Smooth muscle cell (in vitro differentiated cells): ENCODE data around the gene ELAVL2. TPM values are rescaled to one million over a fixed set of nuclear protein-coding genes. Genes with fewer than 3 reads are reported as not detected.

Source experiments
- DNase-seq: peaks from one replicate; lab custom pipeline; 2025; ENCODE audit not compliant: unreplicated experiment; lab: John Stamatoyannopoulos, UW
- H2AFZ ChIP-seq: fragments of 200-600 bp; sonication (generic); 2 replicates; pipeline ENCODE4 v1.6.0; 2016; ENCODE audit warnings: antibody characterized with exemption, low read depth, mild to moderate bottlenecking
- H3F3A ChIP-seq: fragments of 200-600 bp; sonication (generic); 2 replicates; pipeline ENCODE4 v1.6.0; 2017; ENCODE audit warnings: antibody characterized with exemption, low read depth
- H3K27ac ChIP-seq: fragments of 200-600 bp; sonication (generic); 2 replicates; pipeline ENCODE4 v1.5.1; 2016; ENCODE audit warnings: low read depth, mild to moderate bottlenecking
- H3K27me3 ChIP-seq: fragments of 200-600 bp; sonication (generic); 2 replicates; pipeline ENCODE4 v1.6.1; 2016; ENCODE audit warnings: low read depth, mild to moderate bottlenecking
- H3K36me3 ChIP-seq: fragments of 200-600 bp; sonication (generic); 2 replicates; pipeline ENCODE4 v1.5.1; 2016; ENCODE audit warnings: low read depth
- H3K4me1 ChIP-seq: fragments of 200-600 bp; sonication (generic); 2 replicates; pipeline ENCODE4 v1.5.1; 2016; ENCODE audit warnings: low read depth
- H3K4me2 ChIP-seq: fragments of 200-600 bp; sonication (generic); 2 replicates; pipeline ENCODE4 v1.6.0; 2016; ENCODE audit warnings: mild to moderate bottlenecking
- H3K4me3 ChIP-seq: fragments of 200-600 bp; sonication (generic); 2 replicates; pipeline ENCODE4 v1.5.1; 2016; ENCODE audit warnings: mild to moderate bottlenecking
- H3K79me2 ChIP-seq: fragments of 200-600 bp; sonication (generic); 2 replicates; pipeline ENCODE4 v1.6.0; 2016; ENCODE audit warnings: low read depth, mild to moderate bottlenecking
- H3K9ac ChIP-seq: fragments of 200-600 bp; sonication (generic); 2 replicates; pipeline ENCODE4 v1.6.0; 2016; ENCODE audit warnings: low read depth
- H3K9me3 ChIP-seq: fragments of 200-600 bp; sonication (generic); replicated peaks from 2 replicates; pipeline ENCODE4 v1.5.1; 2016; ENCODE audit warnings: low read depth
- H4K20me1 ChIP-seq: fragments of 200-600 bp; sonication (generic); 2 replicates; pipeline ENCODE4 v1.6.0; 2016; ENCODE audit warnings: low read depth
- WGBS: methylation state at CpG from one replicate; pipeline ENCODE4 v1.1.7; 2016; ENCODE audit warnings: low lambda C conversion rate; 5-methylcytosine and 5-hydroxymethylcytosine counted together
- polyA plus RNA-seq: library from polyadenylated mRNA; unstranded; fragments of >200 nt; fragmentation: Nextera tagmentation; extraction: Ambion mirVana; gene quantifications from 2 replicates; pipeline ENCODE4 v1.2.1, GENCODE V29; 2016
- total RNA-seq: library from RNA; depleted of rRNA; stranded (reverse); fragments of >200 nt; gene quantifications from 2 replicates; pipeline ENCODE4 v1.2.3, GENCODE V29; 2014
- TF ChIP-seq, protein P1 (sequence below): fragments of 200-600 bp; sonication (generic); IDR thresholded peaks from 2 replicates; pipeline ENCODE4 v1.5.1; 2017; ENCODE audit warnings: borderline replicate concordance, mild to moderate bottlenecking, antibody characterized with exemption; ENCODE audit not compliant: insufficient read depth, poor library complexity, severe bottlenecking

Gene ELAVL2
- total and polyA plus RNA-seq, 2 experiments from 2014 or later, result 5.6 TPM; not detected in 1

DNA sequence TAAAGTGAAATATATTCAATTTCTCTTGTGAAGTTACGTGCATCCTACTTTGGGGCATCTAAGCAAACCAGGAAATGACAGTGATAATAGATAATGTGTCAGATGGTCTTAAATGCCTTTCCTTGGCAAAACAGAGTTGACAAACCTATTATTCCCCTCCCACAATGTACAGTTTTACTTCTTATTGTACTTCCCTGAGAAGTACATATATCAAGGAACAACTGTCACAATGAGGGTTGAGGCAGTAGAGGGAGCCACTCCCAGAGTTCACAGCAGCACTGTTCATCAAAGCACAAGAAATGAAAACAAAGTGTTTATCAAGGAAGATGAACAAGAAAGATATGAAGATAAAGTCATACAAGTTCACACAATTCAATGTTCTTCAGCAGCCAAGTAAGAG, 41.1 kb downstream of the ELAVL2 start:
- H3K79me2 ChIP-seq, result no peaks in the 10 kb centered on the region

GRCh38 chr9:23783509-23783908, 42.5 kb downstream of the ELAVL2 start:
- Histone ChIP-seq H3K4me1 (peaks cover 15% of the 10 kb centered on the region), H4K20me1 (no peaks in the 10 kb centered on the region), H3K9ac (no peak overlapping the region), H3K4me3 (no peak overlapping the region), H3K4me2 (no peak overlapping the region), H3K79me2 (no peaks in the 10 kb centered on the region), H3K9me3 (no peaks in the 10 kb centered on the region), H2AFZ (no peak overlapping the region), H3F3A (no peaks in the 10 kb centered on the region), H3K27ac (no peak overlapping the region), H3K36me3 (no peaks in the 10 kb centered on the region), H3K27me3 (no peaks in the 10 kb centered on the region)
- WGBS, result 24% methylated on average over 1 of the region's 1 CpG
- TF ChIP-seq, protein P1, sequence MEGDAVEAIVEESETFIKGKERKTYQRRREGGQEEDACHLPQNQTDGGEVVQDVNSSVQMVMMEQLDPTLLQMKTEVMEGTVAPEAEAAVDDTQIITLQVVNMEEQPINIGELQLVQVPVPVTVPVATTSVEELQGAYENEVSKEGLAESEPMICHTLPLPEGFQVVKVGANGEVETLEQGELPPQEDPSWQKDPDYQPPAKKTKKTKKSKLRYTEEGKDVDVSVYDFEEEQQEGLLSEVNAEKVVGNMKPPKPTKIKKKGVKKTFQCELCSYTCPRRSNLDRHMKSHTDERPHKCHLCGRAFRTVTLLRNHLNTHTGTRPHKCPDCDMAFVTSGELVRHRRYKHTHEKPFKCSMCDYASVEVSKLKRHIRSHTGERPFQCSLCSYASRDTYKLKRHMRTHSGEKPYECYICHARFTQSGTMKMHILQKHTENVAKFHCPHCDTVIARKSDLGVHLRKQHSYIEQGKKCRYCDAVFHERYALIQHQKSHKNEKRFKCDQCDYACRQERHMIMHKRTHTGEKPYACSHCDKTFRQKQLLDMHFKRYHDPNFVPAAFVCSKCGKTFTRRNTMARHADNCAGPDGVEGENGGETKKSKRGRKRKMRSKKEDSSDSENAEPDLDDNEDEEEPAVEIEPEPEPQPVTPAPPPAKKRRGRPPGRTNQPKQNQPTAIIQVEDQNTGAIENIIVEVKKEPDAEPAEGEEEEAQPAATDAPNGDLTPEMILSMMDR, result no peak
- no peak for DNase-seq

More for the DNA sequence above, 41.1 kb downstream of the ELAVL2 start:
- WGBS, result 96% methylated on average over 1 of the region's 1 CpG
- no peak overlapping the region for H3K4me2 ChIP-seq
- H3K36me3 ChIP-seq, result no peaks in the 10 kb centered on the region
- TF ChIP-seq, protein P1, result no peak
- no peak overlapping the region for H3K27ac ChIP-seq
- no peaks in the 10 kb centered on the region for H3F3A ChIP-seq
- H3K4me3 ChIP-seq, result no peak overlapping the region
- no peaks in the 10 kb centered on the region for H3K27me3 ChIP-seq
- H3K4me1 ChIP-seq, result peaks cover under 1% of the 10 kb centered on the region
- no peak for DNase-seq
- no peaks in the 10 kb centered on the region for H4K20me1 ChIP-seq
- H2AFZ ChIP-seq, result no peak overlapping the region
- no peak overlapping the region for H3K9ac ChIP-seq
- H3K9me3 ChIP-seq, result no peaks in the 10 kb centered on the region

- H3K9ac ChIP-seq, result no peak overlapping the region
- H3K9me3 ChIP-seq, result no peaks in the 10 kb centered on the region
- H2AFZ ChIP-seq, result peak overlapping the region; percentile 42
- no peaks in the 10 kb centered on the region for H3K79me2 ChIP-seq
- H4K20me1 ChIP-seq, result no peaks in the 10 kb centered on the region
- H3K36me3 ChIP-seq, result no peaks in the 10 kb centered on the region
- 17% methylated on average over 2 of the region's 2 CpGs for WGBS
- peaks cover 3% of the 10 kb centered on the region for H3F3A ChIP-seq
- no peak overlapping the region for H3K4me3 ChIP-seq
- peak overlapping the region; percentile 23 for H3K4me2 ChIP-seq
- no peak overlapping the region for H3K27ac ChIP-seq
- peaks cover 32% of the 10 kb centered on the region for H3K4me1 ChIP-seq
- DNase-seq, result no peak
- no peaks in the 10 kb centered on the region for H3K27me3 ChIP-seq
- TF ChIP-seq, protein P1, result no peak
Observed at GRCh38 chr9:23779220-23779619, 46.8 kb downstream of the ELAVL2 start.

DNA sequence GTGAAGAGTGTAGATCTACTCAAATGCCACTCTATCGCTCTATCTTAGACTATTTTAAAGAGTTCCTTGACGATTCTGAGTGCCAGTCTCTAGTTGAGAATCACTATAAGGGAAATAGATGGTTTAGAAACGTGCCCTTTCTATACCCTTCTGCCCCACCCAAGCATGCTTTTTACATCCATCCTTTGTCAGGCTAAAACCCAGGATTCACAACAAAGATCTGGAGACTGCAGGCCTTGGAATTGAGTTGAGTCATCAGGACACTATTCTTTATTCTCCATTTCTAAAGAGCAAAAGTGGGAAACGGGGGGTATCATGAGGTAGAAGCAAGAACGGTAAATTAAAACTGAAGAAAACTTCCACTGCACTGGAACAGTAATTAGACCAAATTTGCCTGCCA, 48.7 kb downstream of the ELAVL2 start:
- peaks cover 3% of the 10 kb centered on the region for H3F3A ChIP-seq
- H3K4me2 ChIP-seq, result no peak overlapping the region
- no peak overlapping the region for H3K9ac ChIP-seq
- no peaks in the 10 kb centered on the region for H3K36me3 ChIP-seq
- WGBS, result 58% methylated on average over 5 of the region's 5 CpGs
- no peak overlapping the region for H3K4me3 ChIP-seq
- no peaks in the 10 kb centered on the region for H3K79me2 ChIP-seq
- H3K27me3 ChIP-seq, result no peaks in the 10 kb centered on the region
- no peak overlapping the region for H3K27ac ChIP-seq
- TF ChIP-seq, protein P1, result no peak
- peaks cover 35% of the 10 kb centered on the region for H3K4me1 ChIP-seq
- no peak overlapping the region for H2AFZ ChIP-seq
- DNase-seq, result no peak
- H4K20me1 ChIP-seq, result no peaks in the 10 kb centered on the region
- no peaks in the 10 kb centered on the region for H3K9me3 ChIP-seq
